HG03558 (cell line): ENCODE results near the gene ZBTB20.

Source experiments
- ATAC-seq: cut with Tn5 transposase; IDR thresholded peaks from one replicate; pipeline ENCODE4 v1.9.1; 2021; ENCODE audit warnings: moderate number of reproducible peaks; ENCODE audit not compliant: unreplicated experiment; ENCODE audit errors: extremely low read depth

ZBTB20 gene

DNA sequence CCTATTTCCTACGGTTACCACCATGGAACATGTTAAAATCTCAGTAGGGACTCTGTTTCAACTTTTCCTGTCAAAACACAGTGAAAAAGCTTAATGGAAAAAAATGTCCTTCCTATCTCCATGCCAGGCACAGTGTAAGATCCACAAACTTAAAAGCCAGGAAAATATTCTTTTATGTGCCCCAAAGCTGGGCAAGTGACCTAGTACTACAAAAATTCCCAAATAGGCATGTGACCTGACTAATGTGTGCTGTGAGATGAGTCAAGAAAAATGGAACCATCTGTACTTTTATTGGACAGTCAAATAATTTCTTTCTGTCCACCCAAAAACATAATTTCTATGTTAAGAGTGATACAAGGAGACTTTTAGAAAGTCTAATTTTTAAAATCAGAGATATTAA is 406.0 kb downstream of the ZBTB20 start:
- ATAC-seq: no peak

DNA sequence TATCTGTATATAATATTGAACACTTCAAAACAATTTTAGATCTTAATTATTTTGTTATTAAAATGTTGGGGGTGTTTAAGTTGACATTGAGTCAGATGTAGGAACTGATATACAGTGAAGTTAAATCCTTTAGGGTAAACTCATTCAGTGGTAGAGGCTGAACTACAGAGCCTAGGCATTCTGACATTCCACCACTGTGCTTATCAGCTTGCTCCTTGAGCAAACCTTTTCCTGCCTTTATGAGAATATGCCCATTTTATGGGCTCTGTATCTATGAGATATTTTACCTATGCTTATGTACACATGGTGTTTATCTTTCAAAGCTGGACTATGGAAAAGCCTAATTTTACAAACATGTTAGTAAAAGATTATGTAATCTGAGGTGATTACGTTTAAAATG is 407.5 kb downstream of the ZBTB20 start:
- ATAC-seq: no peak

DNA sequence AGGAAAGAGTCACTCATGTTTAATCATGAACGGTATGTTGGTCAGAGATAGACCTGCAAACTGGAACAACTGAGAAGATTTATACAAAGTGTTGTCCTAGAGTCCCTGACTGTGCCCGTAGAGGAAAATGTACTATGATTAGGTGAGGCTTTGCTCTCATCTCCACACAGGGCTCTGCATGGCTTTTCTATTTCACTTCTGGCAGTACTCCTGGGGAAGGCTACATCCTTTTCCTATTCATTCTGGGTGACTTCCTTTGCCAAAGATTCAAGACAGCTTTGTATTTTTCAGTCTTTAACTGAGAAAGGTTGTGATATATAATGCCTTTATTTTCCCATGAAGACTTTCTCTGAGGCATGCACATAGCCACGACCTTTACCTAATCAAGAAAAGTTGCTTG is 414.7 kb downstream of the ZBTB20 start:
- ATAC-seq: no peak

DNA sequence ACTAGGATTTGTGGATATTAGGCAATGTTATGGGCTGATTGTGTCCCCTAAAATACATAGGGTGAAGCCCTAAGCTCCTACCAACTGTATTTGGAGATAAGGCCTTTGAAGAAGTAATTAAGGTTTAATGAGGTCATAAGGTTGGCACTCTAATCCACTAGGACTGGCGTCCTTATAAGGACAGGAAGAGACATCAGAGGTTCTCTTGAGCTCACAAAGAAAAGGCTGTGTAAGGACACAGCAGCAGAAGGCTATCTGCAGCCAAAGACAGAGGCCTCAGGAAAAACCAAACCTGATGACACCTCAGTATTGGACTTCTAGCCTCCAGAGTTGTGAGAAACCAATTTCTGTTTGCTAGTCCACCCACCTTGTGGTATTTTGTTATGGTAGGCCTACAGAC is 416.7 kb downstream of the ZBTB20 start:
- no peak for ATAC-seq

DNA sequence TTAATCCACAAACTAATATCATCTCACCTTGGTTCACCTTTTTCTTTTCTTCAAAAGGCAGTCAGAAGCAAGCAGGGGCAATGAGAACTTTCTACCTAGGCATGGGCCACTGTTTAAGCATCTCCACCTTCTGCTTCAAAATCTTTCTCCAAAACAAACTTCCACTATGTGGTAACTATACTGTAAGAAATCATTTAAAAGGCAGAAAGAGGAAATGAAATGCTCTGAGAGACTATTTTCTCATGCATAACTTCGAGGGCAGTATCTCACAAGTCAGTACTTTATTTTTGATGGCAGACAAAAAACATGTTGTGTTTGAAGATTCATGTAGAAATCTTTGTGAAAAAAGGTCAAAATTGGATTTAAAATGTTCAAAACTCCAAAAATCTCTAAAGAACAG is 419.7 kb downstream of the ZBTB20 start:
- ATAC-seq: no peak

DNA sequence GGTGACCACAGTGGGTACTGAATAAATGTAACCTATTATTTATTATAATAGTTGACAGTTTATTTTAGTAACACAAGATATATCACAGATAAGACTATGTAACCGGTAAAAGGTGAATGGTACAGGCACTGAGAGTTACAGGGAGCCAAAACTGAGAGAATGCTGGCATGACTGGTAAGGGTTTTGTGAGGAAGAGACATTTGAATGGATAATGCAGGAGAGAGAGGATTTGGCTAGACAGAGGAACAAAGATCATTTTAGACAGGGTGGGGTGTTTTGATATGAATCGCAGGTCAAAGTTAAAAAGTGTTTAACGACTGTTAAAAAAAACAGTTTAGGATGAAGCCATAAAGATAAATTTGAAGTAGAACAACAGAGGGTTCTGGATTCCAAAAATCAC is 421.1 kb downstream of the ZBTB20 start:
- no peak for ATAC-seq

DNA sequence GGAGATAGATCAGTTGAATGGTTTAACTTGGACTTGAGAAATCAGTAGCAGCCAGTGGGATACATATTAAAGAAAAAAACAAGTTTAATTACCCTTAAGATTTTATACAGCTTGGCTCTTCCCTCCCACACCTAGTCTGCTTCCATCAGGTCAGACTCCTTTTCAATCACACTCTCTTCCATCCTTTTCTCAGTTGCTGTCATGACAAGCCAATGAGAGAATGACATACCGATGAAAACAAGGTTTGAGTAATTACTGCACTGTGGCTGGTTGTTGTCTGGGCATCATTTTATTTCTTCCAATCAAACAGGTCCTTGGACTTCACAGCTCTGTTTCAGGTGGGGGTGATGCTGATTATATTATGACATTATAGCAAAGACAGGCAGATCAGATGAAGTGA is 424.6 kb downstream of the ZBTB20 start:
- no peak for ATAC-seq

DNA sequence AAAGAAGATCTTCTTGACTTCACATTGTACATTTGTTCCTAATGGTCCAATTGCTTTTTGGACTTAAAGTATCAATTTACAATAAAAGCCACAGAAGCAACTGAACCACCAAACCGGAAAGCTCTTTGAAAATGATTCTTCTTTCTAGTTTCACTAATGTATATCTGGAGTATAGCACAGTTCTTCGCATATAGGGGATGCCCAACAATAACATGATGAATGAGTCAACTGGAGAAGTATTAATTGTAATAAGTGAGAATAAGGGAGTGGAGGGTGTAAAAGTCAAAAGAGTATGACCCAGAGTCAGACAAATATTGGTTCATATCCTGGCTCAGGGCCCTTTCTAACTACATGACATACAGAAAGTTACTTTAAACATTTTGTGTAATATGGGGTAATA is 425.2 kb downstream of the ZBTB20 start:
- peak; percentile 54 for ATAC-seq

DNA sequence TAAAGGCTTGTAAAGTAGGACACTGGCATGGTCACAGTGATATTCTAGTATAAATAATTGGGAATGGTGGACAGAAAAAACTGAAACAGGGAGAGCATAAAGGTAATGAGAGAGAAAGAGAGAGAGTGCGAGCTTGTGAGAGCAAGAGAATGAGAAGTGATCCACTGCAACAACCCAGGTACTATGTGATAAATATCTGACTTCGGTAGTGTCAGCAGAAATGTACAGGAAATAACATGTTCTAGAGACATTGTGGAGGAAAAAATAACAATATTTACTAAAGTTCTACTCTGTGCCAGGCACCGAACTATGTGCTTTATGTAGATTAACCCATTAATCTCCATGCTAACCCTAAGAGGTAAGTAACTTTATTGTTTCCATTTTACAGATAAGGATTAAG is 425.9 kb downstream of the ZBTB20 start:
- ATAC-seq: no peak

DNA sequence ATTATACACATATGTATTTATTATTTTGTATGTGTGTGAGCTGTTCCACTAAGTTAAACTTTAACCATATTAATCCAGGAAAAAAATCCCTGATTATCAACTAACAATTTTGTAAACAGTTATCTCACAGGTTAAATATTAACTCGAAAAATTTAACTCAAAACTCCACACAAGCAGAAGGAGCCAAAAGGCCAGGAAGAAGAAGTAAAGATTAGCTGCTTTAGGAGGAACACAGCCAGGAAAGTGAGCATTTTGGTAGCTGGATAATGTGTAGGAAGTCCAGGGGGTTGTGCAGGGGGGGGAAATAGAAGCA is 428.2 kb downstream of the ZBTB20 start:
- ATAC-seq: no peak

DNA sequence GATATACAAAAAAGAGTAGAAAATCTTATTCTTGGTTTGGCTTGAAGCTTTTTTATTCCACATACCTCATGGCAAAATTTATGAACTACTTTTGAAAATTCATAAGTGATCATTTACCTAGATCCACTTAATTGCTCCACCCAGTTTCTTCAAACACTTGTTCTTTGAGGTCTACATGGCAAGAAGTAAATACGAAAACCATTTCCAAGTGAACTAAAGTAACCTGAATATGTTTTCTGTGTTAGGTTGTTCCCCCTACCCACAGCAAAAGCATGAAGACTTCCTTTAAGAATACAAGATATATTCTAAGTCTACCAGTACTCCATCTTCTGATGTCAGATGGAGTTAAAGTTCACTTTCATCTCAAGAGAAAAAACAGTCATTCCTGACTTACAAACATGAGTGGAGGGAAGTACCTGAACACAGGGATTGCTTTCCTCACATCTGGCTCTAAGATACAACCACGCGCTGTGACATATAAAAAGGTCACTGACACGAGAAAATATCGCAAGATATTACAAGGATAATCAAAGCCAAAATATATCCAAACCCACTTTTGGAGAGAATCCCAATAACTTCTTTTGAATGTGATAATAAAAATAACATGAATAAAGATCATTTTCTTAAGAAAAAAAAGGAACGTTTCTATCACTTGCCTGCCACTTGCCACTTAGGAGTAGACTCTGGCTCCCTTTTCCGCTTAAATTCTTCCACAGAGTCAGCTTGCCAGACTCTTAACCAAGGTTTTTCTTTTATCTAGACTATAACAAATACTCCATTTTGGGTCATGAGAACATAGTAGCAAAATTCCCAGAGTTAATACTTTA is 428.8 kb downstream of the ZBTB20 start:
- ATAC-seq: no peak

DNA sequence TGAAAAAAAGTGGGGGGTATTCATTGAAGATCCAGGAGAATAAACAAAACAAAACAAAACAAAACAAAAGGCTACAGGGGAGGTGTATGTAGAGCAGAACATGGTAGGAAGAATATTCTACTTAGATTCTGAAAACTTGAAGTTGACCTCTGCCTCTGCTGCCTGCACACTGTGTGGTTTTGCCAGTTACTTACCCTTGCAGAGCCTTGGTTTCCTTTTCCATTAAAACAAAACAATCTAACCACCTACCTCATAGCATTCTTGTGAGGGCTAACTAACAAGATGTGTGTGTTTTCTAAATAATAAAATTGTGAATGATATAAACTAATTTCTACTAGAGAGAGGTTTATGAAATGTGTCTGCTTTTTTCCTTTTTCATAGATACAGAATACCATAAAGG is 430.2 kb downstream of the ZBTB20 start:
- no peak for ATAC-seq

DNA sequence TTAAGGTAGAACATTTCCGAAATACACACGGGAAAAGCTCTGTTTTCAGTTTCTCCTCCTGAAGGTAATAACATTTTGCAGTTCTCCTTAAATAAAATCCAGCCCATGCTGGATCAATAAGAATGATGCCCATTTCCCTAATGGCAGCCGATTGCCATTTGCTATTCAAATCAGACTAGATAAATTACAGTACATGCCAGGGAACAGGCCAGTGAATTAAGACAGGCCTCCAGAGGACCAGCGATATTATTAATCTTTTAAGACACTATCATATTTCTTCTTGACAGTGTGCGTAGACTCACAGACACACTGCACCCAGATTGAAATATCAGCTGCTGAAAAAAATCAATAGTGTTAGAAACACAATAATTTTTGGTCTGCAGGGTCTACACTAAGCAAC is 431.0 kb downstream of the ZBTB20 start:
- ATAC-seq: no peak

DNA sequence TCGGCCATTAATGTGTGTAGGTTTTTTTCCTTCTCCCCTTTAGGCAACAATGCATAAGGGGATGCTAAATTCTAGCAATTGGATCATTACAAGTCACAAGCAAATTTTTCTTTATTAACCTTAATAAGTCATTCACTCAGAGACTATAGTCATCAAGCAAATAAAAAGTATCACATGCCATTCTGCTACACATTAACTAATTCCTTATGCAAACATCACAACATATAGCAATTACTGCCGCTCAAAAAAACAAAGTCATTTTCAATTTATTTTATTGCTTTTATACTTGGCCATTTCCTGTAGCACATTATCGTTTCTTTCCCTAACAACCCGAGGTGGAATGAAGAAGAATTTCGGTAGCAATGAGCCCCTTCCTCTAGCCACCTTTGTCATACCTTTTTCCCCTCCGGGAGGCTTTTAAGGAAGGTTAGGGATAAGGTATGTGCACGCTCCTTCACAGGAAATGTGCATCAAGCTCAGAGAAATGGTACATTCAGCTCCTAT is 432.1 kb downstream of the ZBTB20 start:
- no peak for ATAC-seq

DNA sequence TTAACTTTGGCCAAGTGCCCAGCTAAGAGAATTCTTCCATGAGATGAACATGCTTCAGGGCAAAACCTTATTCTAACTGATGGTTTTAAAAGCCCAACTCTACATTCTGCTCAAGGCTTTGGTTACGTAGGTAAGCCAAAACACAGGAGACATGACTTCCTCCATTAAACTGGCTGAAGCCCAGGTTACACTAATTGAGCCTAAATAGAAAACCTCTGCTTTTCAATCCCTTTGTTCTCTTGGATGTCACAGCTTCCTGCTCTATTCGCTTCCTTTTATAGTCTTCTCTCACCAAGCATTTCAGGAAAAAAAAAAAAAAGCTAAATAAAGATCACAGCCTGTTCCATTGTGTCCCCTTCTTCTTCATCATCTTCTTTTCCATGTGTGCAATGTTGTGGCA is 432.9 kb downstream of the ZBTB20 start:
- ATAC-seq: no peak

DNA sequence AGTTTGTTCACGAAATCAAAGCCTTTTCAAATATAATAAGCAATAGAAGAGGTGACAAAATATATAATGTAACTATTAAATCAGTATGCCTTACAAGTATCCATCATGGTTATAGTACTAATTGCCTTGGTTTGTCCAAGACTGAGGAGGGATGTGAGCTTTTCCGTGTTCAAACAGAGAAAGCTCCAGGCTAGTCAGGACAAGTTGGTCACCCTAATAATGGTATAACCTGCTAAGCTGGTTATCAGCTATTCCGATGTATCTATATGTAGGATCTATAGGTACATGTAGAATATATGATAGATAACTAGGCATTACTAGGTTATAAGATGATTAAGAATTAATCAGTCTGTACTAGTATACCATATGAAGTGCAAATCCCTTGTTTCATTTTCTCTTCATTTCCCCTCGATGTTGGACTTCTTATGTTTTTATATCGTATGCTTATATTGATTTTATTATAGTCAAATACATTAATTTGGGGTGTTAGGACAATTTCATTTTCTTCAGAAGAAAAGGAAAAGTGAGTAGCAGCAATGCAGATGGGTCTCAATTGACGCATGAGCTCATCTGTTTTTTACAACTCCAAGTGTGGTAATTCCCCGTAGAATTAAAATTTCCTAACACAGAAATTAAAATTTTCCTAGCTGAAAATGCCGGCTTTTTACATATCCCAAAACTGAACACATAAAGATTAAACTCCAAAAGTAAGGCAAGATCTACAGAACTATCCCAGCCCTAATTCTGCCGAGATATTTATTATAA is 434.2 kb downstream of the ZBTB20 start:
- no peak for ATAC-seq

DNA sequence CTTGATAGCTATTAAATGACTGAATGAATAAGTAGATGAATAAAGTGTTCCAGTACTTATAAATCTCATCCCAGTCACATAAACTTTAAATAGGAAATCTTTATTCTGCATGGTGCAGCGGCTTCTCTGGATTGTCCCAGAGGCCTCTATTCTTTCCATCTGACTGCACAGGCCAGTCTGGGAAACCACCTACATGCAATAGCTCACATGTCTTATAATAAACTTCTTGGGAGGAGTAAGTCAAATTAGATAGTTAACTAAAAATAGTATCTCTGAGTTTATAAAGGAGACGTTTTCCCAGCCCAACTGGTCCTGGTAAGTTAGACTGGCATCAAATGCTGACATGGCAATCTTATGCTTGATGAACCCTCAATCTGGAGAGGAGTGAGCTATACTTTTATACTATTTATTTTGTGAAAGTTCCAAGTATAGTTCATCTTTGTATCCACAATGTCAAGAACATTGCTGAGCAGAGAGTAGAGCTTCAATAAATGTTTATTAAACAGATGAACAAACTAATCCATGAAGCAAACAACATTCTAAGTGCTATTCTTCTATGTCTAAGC is 435.7 kb downstream of the ZBTB20 start:
- no peak for ATAC-seq

DNA sequence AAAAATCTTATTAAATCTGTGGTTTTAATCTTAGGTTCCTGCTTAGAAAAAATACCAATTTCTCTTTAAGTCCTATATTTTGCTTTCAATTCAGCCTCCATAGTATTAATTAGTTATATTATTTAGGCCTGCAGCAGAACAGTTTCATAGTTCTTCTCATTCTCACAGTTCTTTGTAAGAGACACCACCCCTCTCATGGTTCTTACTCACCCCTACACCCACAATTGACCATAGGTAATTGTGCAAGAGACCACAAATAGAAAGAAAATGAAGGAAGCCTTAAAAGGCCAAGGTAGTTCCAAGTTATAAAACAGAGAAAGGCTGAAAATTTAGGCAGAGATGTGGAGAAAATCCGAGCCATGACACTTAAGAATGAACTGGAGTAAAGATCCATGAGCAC is 438.0 kb downstream of the ZBTB20 start:
- ATAC-seq: no peak

DNA sequence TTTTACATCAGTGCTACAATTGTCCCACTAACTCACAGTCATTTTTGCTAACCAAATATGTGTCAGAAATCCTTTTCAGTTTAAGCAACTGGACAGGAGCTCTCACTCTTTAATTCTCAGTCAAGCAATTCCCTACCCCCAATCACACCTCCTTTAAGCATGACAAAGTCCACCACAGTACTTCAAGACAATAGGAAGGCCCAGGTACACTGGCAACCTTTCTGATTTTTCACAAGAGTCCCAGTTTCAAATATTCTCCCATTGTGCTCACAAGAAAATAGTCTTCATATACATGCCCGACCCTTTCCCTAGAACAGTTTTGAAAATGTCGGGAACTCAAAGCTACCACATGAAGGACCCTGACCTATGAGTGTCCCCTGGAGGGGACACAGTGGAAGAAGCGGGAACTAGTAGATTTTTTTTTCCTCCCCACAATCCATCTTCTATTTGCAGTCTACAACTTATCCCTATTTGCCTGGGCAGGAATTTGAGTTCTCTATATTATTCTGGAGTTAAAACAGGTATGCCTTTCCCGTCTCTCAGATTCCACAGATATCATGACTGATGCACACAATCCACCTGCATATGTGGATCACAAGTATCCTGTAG is 439.7 kb downstream of the ZBTB20 start:
- no peak for ATAC-seq

DNA sequence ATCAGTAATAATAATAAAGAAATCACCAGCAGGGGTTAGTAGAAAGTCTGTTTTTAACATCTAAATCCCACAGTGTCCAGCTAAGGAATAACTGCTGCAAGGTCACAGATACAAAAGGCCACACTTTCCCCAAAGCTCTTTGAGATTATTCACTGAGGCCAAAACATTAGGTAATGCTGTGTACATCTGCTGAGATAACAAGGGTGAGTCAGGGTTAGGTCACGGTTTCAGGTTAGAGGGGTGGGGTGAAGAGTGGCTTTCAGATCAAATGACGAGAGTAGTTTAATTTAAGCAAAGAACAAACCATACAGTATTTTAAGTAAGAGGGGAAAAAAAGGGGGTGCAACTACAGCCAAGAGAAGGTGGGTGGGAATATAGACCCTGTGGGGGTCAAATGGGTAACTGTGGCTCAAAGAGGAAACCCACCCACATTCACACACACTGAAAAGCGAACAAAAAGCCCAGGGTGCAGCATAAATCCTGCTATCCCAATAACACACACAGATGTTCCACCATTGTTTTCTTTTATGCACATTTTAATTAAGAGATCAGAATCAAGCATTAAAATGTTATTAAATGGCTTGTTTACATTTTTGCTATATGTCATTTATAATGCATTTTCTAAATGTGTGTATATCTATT is 440.4 kb downstream of the ZBTB20 start:
- ATAC-seq: peak; percentile 68
